ENCODE measurements around the gene AGPAT3.

Gene AGPAT3

GRCh38 chr21:43900690-43901089 is 35.7 kb downstream of the AGPAT3 start:
- Mint-ChIP-seq H3K4me1 (peaks cover 40% of the 10 kb centered on the region), H3K36me3 (peaks cover 12% of the 10 kb centered on the region), H3K27ac (peak overlapping the region; percentile 30)

DNA sequence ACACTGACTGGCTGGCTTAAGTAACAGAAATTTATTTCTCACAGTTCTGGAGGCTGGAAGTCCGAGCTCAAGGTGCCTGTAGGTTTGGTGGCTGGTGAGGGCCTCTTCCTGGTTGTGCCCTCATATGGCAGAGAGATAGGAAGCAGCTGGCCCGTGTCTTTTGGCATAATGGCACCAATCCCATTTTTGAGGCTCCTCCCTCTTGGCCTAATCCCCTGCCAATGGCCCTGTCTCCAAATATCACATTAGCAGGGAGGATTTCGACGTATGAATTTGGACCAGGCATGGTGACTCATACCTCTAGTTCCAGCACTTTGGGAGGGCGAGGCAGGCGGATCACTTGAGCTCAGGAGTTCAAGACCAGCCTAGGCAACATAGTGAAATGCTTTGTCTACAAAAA is 37.4 kb downstream of the AGPAT3 start:
- Mint-ChIP-seq H3K4me3 (no peak overlapping the region), H3K36me3 (peaks cover 18% of the 10 kb centered on the region), H3K4me1 (peaks cover 37% of the 10 kb centered on the region), H3K27me3 (no peaks in the 10 kb centered on the region), H3K9me3 (no peaks in the 10 kb centered on the region), H3K27ac (no peak overlapping the region)

More at GRCh38 chr21:43900690-43901089, 35.7 kb downstream of the AGPAT3 start:
- Mint-ChIP-seq H3K9me3 (no peaks in the 10 kb centered on the region), H3K27me3 (no peaks in the 10 kb centered on the region), H3K4me3 (no peak overlapping the region)

DNA sequence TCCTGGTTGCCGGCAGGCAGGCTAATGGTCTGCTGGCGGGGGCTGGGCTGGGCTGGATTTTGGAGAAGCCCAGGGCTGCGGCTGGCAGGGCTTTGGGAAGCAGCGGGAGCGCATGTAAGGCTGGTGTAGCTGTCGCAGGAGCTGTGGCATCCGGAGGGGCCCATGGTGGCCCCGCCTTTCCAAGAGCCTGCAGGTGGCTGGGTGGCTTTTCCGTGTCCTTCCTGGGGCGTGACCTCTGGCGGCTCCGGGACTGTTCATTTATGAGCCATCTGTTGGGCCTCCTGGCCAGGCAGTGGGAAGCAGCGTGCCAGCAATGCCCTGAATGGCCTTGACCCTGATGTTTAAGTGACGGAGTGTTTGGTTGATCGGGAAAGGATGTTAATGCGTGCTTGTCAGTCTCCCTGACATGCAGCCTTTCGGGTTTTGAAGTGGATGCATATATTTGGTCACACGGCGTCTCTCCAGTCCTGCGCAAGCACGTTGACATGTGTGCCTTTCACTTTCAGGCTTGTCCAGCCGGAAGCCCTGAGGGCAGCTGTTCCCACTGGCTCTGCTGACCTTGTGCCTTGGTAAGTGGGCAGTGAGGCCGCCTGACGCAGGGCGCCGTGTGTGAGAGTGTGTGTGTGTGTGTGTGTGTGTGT is 38.5 kb downstream of the AGPAT3 start:
- Mint-ChIP-seq H3K36me3 (peaks cover 14% of the 10 kb centered on the region), H3K27me3 (no peaks in the 10 kb centered on the region), H3K9me3 (no peaks in the 10 kb centered on the region), H3K4me1 (peaks cover 30% of the 10 kb centered on the region), H3K27ac (no peak overlapping the region), H3K4me3 (no peak overlapping the region)

DNA sequence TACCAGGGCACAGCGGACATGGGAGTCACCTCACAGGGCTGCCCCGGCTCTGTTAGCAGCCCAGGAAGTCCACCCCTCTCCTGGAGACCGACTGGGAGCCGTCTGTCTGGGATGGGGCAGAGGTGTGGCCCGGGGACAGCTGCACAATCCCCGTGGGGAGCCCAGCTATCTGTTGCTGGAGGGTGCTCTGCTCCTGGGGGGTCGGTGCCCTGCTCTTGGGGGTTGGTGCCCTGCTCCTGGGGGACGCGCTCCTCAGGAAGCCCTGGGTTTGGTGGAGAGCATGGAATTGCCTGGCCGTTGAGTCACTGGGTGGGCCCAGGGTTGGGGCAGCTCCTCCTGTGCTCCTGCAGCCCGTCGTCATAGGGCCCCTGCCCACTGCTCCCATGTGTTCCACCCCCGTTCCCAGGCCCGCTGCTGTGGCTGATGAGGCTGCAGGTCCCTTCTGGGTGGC is 39.3 kb downstream of the AGPAT3 start:
- H3K27ac Mint-ChIP-seq = no peak overlapping the region
- H3K9me3 Mint-ChIP-seq = no peaks in the 10 kb centered on the region
- no peak overlapping the region for H3K4me3 Mint-ChIP-seq
- H3K4me1 Mint-ChIP-seq = peaks cover 30% of the 10 kb centered on the region
- H3K36me3 Mint-ChIP-seq = peaks cover 10% of the 10 kb centered on the region
- no peaks in the 10 kb centered on the region for H3K27me3 Mint-ChIP-seq

GRCh38 chr21:43905726-43906455 is 40.9 kb downstream of the AGPAT3 start:
- H3K27me3 Mint-ChIP-seq = no peaks in the 10 kb centered on the region
- H3K36me3 Mint-ChIP-seq = peaks cover 15% of the 10 kb centered on the region
- H3K9me3 Mint-ChIP-seq = no peaks in the 10 kb centered on the region
- no peak overlapping the region for H3K4me3 Mint-ChIP-seq
- peaks cover 28% of the 10 kb centered on the region for H3K4me1 Mint-ChIP-seq
- H3K27ac Mint-ChIP-seq = no peak overlapping the region

DNA sequence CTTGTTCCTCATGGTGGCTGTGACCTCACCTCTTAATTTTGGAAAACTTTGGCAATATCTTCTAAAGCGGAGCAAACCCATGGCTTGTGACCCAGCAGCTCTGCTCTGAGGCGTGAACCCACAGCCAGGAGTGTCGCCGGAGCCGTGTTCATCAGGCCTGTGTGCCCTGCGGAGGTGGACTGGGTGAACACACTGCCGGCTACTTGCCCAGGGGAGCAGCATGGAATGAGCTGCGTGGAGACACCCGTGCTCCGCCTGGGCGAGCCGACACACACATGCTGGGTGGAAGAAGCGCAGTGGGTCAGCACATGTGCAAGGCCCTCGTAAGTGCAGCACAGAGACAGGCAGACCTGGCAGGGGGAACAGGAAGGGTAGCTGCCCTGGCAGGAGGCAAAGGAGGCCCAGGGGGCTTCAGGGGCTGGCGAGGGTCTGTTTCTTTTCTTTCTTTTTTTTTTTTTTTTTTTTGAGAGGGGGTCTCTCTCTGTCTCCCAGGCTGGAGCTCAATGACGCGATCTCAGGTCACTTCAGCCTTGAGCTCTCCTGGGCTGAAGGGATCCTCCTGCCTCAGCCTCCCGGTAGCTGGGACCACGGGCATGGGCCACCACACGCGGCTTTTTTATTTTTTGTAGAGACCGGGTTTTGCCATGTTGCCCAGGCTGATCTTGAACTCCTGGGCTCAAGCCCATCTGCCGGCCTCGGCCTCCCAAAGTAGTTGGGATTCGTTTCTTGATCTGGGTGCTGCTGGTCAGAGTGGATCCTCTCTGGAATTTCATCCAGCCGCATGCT is 41.8 kb downstream of the AGPAT3 start:
- H3K4me3 Mint-ChIP-seq = no peak overlapping the region
- no peaks in the 10 kb centered on the region for H3K9me3 Mint-ChIP-seq
- no peak overlapping the region for H3K27ac Mint-ChIP-seq
- peaks cover 16% of the 10 kb centered on the region for H3K36me3 Mint-ChIP-seq
- H3K4me1 Mint-ChIP-seq = peaks cover 27% of the 10 kb centered on the region
- no peaks in the 10 kb centered on the region for H3K27me3 Mint-ChIP-seq

DNA sequence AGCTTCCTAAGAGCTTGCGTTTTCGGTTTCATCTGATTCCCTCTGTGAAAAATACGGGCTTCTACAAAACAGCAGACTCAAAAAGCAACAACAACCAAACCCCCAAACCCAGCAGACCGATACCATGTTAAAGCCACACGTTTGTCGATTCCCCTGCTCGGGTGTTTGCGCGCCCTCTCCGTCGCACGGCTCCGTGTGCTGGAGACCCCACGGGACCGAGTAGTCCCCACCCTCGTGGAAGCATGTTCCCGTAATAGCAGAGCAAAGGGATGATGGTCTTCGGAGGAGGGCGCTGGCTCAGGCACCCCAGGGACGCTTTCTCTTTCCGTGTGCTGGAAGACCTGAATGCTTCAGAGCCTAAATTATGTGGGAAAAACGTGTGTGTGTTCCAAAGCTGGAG is 42.7 kb downstream of the AGPAT3 start:
- Mint-ChIP-seq H3K27ac (peak overlapping the region; percentile 35), H3K9me3 (no peaks in the 10 kb centered on the region), H3K4me1 (peaks cover 24% of the 10 kb centered on the region), H3K4me3 (no peak overlapping the region), H3K27me3 (no peaks in the 10 kb centered on the region), H3K36me3 (peaks cover 20% of the 10 kb centered on the region)

- Mint-ChIP-seq H3K9me3 (no peaks in the 10 kb centered on the region), H3K27ac (peak overlapping the region; percentile 35), H3K27me3 (no peaks in the 10 kb centered on the region), H3K4me1 (peaks cover 20% of the 10 kb centered on the region), H3K4me3 (no peak overlapping the region), H3K36me3 (peaks cover 22% of the 10 kb centered on the region)
Observed at GRCh38 chr21:43908167-43908566, 43.1 kb downstream of the AGPAT3 start.

- peaks cover 25% of the 10 kb centered on the region for H3K4me1 Mint-ChIP-seq
- peak overlapping the region; percentile 70 for H3K27ac Mint-ChIP-seq
- no peaks in the 10 kb centered on the region for H3K27me3 Mint-ChIP-seq
- no peaks in the 10 kb centered on the region for H3K9me3 Mint-ChIP-seq
- peaks cover 22% of the 10 kb centered on the region for H3K36me3 Mint-ChIP-seq
- H3K4me3 Mint-ChIP-seq = no peak overlapping the region
Observed at GRCh38 chr21:43909741-43910400, 44.8 kb downstream of the AGPAT3 start.

DNA sequence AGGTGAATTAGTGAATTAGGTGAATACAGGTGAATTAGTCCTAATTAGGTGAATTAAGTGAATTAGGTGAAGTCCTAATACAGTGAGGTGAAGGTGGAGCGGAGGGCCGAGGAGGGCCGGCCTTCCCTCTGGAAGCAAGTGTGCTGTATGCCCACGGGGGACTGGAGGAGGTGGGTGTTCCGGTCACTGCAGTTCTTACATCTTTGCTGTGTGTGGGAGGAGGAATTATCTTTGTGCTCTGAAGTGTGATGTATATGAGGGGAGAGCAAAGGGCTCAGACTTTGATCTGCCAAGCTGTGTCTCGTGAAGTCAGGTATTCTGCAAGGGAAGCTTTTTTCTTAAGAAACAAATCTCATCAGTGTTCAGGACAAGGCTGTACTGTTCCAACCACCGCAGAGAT is 45.4 kb downstream of the AGPAT3 start:
- H3K4me1 Mint-ChIP-seq = peaks cover 25% of the 10 kb centered on the region
- peak overlapping the region; percentile 70 for H3K27ac Mint-ChIP-seq
- H3K36me3 Mint-ChIP-seq = peaks cover 22% of the 10 kb centered on the region
- H3K27me3 Mint-ChIP-seq = no peaks in the 10 kb centered on the region
- no peaks in the 10 kb centered on the region for H3K9me3 Mint-ChIP-seq
- no peak overlapping the region for H3K4me3 Mint-ChIP-seq

DNA sequence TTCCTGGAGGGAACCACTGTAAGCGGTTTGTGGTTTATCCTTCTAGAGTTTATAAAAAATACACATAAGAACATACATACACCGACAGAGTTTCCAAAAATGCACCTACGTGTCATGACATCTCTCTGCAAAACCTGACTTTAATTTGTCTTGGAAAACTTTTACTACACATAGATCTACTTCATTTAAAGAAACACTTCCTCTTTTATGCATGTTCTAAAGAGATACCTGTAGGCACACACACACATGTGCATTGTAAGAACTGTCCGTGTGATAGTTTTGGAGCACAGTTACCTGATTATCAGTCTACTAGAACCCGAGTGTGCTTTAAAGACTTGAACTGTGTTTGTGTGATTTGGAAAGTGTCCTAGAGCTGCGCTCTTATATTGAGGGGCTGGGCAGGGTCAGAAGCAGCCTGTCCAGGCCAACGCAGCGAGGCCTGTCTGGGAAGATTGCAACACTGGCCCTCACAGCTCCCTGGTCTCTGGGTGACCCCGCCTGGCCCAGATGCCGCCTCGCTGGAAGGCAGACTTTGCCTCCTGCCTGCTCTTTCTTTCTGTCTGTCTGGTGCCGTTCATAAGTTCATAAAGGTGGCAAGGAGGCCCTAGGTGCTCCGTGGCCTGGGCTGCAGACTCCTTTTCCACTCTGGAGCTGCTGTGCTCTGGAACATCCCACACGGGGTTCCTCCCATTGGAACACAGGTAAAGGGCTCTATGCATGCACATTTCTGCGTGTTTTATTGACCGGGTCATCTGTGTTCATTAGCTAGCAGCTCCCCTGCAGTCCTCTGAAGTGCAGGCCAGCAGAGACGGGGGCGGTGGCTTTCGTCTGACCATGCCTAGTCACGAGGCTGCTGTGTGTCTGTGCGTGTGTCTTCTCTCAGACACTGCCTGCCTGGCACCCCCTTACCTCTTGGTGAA is 46.3 kb downstream of the AGPAT3 start:
- Mint-ChIP-seq H3K4me1 (peaks cover 27% of the 10 kb centered on the region), H3K27me3 (no peaks in the 10 kb centered on the region), H3K27ac (peak overlapping the region; percentile 82), H3K4me3 (no peak overlapping the region), H3K9me3 (no peaks in the 10 kb centered on the region), H3K36me3 (peaks cover 17% of the 10 kb centered on the region)

GRCh38 chr21:43911935-43912487 is 47.0 kb downstream of the AGPAT3 start:
- no peak overlapping the region for H3K27ac Mint-ChIP-seq
- H3K27me3 Mint-ChIP-seq = no peaks in the 10 kb centered on the region
- H3K4me3 Mint-ChIP-seq = no peak overlapping the region
- H3K9me3 Mint-ChIP-seq = no peaks in the 10 kb centered on the region
- peaks cover 34% of the 10 kb centered on the region for H3K4me1 Mint-ChIP-seq
- H3K36me3 Mint-ChIP-seq = peaks cover 15% of the 10 kb centered on the region

- H3K4me3 Mint-ChIP-seq = no peak overlapping the region
- peaks cover 39% of the 10 kb centered on the region for H3K4me1 Mint-ChIP-seq
- no peak overlapping the region for H3K27ac Mint-ChIP-seq
- no peaks in the 10 kb centered on the region for H3K27me3 Mint-ChIP-seq
- H3K9me3 Mint-ChIP-seq = no peaks in the 10 kb centered on the region
- peaks cover 15% of the 10 kb centered on the region for H3K36me3 Mint-ChIP-seq
Observed at GRCh38 chr21:43912500-43912899, 47.5 kb downstream of the AGPAT3 start.

GRCh38 chr21:43912910-43913309 is 47.9 kb downstream of the AGPAT3 start:
- peaks cover 40% of the 10 kb centered on the region for H3K4me1 Mint-ChIP-seq
- H3K27ac Mint-ChIP-seq = no peak overlapping the region
- peaks cover 15% of the 10 kb centered on the region for H3K36me3 Mint-ChIP-seq
- no peak overlapping the region for H3K4me3 Mint-ChIP-seq
- no peaks in the 10 kb centered on the region for H3K27me3 Mint-ChIP-seq
- no peaks in the 10 kb centered on the region for H3K9me3 Mint-ChIP-seq
